ENCODE measurements around the gene RASA3.

RASA3 gene

GRCh38 chr13:114049026-114049425 lies 83.4 kb downstream of the RASA3 start:
- H3K4me1 ChIP-seq (ENCODE audit: insufficient read depth, low read length, poor library complexity, severe bottlenecking), result peaks cover 44% of the 10 kb centered on the region
- H3K4me2 ChIP-seq (ENCODE audit: low read depth, low read length, poor library complexity, severe bottlenecking), result peak overlapping the region; percentile 41
- H3K9me2 ChIP-seq (replicated peaks; ENCODE audit: low read depth, low read length), result no peaks in the 10 kb centered on the region
- no peak overlapping the region for H3K9ac ChIP-seq (ENCODE audit: low read depth, low read length, poor library complexity, severe bottlenecking)
- TF ChIP-seq EZH2phosphoT487 (IDR thresholded peaks at IDR 0.05; ENCODE audit: borderline replicate concordance) (no peak), CTCF (conservative IDR thresholded peaks at IDR 0.05; ENCODE audit: low read length) (no peak)
- no peaks in the 10 kb centered on the region for H3K9me3 ChIP-seq (ENCODE audit: insufficient read depth, low read depth, low read length)
- H3K27me3 ChIP-seq (ENCODE audit: insufficient read depth, low read length, poor library complexity, severe bottlenecking), result no peaks in the 10 kb centered on the region
- no peak overlapping the region for H3K4me3 ChIP-seq (ENCODE audit: low read length, poor library complexity, severe bottlenecking)
- H2AFZ ChIP-seq (ENCODE audit: low read length), result no peak overlapping the region
- H4K20me1 ChIP-seq (ENCODE audit: insufficient read depth, low read length, poor library complexity, severe bottlenecking), result peaks cover 11% of the 10 kb centered on the region
- H3K79me2 ChIP-seq (ENCODE audit: insufficient read depth, low read length), result peaks cover 33% of the 10 kb centered on the region; the same call in 1 of the 2 replicates
- peaks cover 6% of the 10 kb centered on the region; the same call in 1 of the 2 replicates for H3F3A ChIP-seq (ENCODE audit: low read depth)
- peaks cover 15% of the 10 kb centered on the region; the same call in 1 of the 2 replicates for H3K36me3 ChIP-seq (ENCODE audit: insufficient read depth, low read length)

GRCh38 chr13:114048443-114048842 lies 84.0 kb downstream of the RASA3 start:
- Histone ChIP-seq H3K27me3 (ENCODE audit: insufficient read depth, low read length, poor library complexity, severe bottlenecking) (no peaks in the 10 kb centered on the region), H2AFZ (ENCODE audit: low read length) (no peak overlapping the region), H3K9ac (ENCODE audit: low read depth, low read length, poor library complexity, severe bottlenecking) (no peak overlapping the region), H3K9me2 (replicated peaks; ENCODE audit: low read depth, low read length) (no peaks in the 10 kb centered on the region), H3K4me1 (ENCODE audit: insufficient read depth, low read length, poor library complexity, severe bottlenecking) (peaks cover 41% of the 10 kb centered on the region), H3K9me3 (ENCODE audit: insufficient read depth, low read depth, low read length) (no peaks in the 10 kb centered on the region), H3K4me2 (ENCODE audit: low read depth, low read length, poor library complexity, severe bottlenecking) (peak overlapping the region; percentile 41), H3K79me2 (ENCODE audit: insufficient read depth, low read length) (peaks cover 33% of the 10 kb centered on the region; the same call in 1 of the 2 replicates), H3F3A (ENCODE audit: low read depth) (peaks cover 6% of the 10 kb centered on the region; the same call in 1 of the 2 replicates), H3K36me3 (ENCODE audit: insufficient read depth, low read length) (peaks cover 15% of the 10 kb centered on the region; the same call in 1 of the 2 replicates), H4K20me1 (ENCODE audit: insufficient read depth, low read length, poor library complexity, severe bottlenecking) (peaks cover 11% of the 10 kb centered on the region), H3K4me3 (ENCODE audit: low read length, poor library complexity, severe bottlenecking) (no peak overlapping the region)
- no peak for TF ChIP-seq EZH2phosphoT487 (IDR thresholded peaks at IDR 0.05; ENCODE audit: borderline replicate concordance)
- no peak for TF ChIP-seq CTCF (conservative IDR thresholded peaks at IDR 0.05; ENCODE audit: low read length)

- peaks cover 30% of the 10 kb centered on the region; the same call in 1 of the 2 replicates for H3K79me2 ChIP-seq (ENCODE audit: insufficient read depth, low read length)
Measured at GRCh38 chr13:114047358-114047881, 85.0 kb downstream of the RASA3 start.

More at GRCh38 chr13:114047358-114047881, 85.0 kb downstream of the RASA3 start:
- Histone ChIP-seq H3F3A (ENCODE audit: low read depth) (peaks cover 6% of the 10 kb centered on the region; the same call in 1 of the 2 replicates), H2AFZ (ENCODE audit: low read length) (no peak overlapping the region), H3K9me2 (replicated peaks; ENCODE audit: low read depth, low read length) (no peaks in the 10 kb centered on the region), H4K20me1 (ENCODE audit: insufficient read depth, low read length, poor library complexity, severe bottlenecking) (peaks cover 11% of the 10 kb centered on the region), H3K9ac (ENCODE audit: low read depth, low read length, poor library complexity, severe bottlenecking) (no peak overlapping the region), H3K4me1 (ENCODE audit: insufficient read depth, low read length, poor library complexity, severe bottlenecking) (peaks cover 32% of the 10 kb centered on the region), H3K36me3 (ENCODE audit: insufficient read depth, low read length) (peaks cover 19% of the 10 kb centered on the region; the same call in 1 of the 2 replicates), H3K4me2 (ENCODE audit: low read depth, low read length, poor library complexity, severe bottlenecking) (peak overlapping the region; percentile 26), H3K4me3 (ENCODE audit: low read length, poor library complexity, severe bottlenecking) (no peak overlapping the region), H3K9me3 (ENCODE audit: insufficient read depth, low read depth, low read length) (no peaks in the 10 kb centered on the region), H3K27me3 (ENCODE audit: insufficient read depth, low read length, poor library complexity, severe bottlenecking) (no peaks in the 10 kb centered on the region)
- no peak for TF ChIP-seq CTCF (conservative IDR thresholded peaks at IDR 0.05; ENCODE audit: low read length)
- no peak for TF ChIP-seq EZH2phosphoT487 (IDR thresholded peaks at IDR 0.05; ENCODE audit: borderline replicate concordance)
